ES-I3 (cell line): ENCODE measurements around the gene RPS21.

Source experiments
- H3K36me3 ChIP-seq: 2 replicates; pipeline ENCODE4 v1.6.1; 2013; ENCODE audit warnings: mild to moderate bottlenecking, low read length, control low read depth, moderate library complexity; ENCODE audit not compliant: insufficient read depth
- H3K4me1 ChIP-seq: 2 replicates; pipeline ENCODE4 v1.6.1; 2013; ENCODE audit warnings: mild to moderate bottlenecking, control low read depth, low read length; ENCODE audit not compliant: insufficient read depth
- H3K9ac ChIP-seq: 2 replicates; pipeline ENCODE4 v1.6.1; 2013; ENCODE audit warnings: low read depth, mild to moderate bottlenecking, low read length, moderate library complexity
- H3K9me3 ChIP-seq: 2 replicates; pipeline ENCODE4 v1.6.1; 2013; ENCODE audit warnings: mild to moderate bottlenecking, low read length, moderate library complexity; ENCODE audit not compliant: control insufficient read depth, insufficient read depth

The RPS21 gene

GRCh38 chr20:62389601-62390087 is 2.7 kb downstream of the RPS21 start:
- H3K4me1 ChIP-seq, result no peaks in the 10 kb centered on the region
- no peak overlapping the region for H3K9ac ChIP-seq
- peaks cover 14% of the 10 kb centered on the region for H3K36me3 ChIP-seq
- no peaks in the 10 kb centered on the region for H3K9me3 ChIP-seq

- no peaks in the 10 kb centered on the region for H3K4me1 ChIP-seq
- no peaks in the 10 kb centered on the region for H3K9me3 ChIP-seq
- no peak overlapping the region for H3K9ac ChIP-seq
- H3K36me3 ChIP-seq, result peaks cover 14% of the 10 kb centered on the region
These were observed 3.6 kb downstream of the RPS21 start for GRCh38 chr20:62390317-62391164.

GRCh38 chr20:62391165-62392076 is 4.5 kb downstream of the RPS21 start:
- no peaks in the 10 kb centered on the region for H3K9me3 ChIP-seq
- no peaks in the 10 kb centered on the region for H3K4me1 ChIP-seq
- no peak overlapping the region for H3K9ac ChIP-seq
- H3K36me3 ChIP-seq, result peaks cover 14% of the 10 kb centered on the region

- H3K9me3 ChIP-seq, result no peaks in the 10 kb centered on the region
- no peaks in the 10 kb centered on the region for H3K4me1 ChIP-seq
- H3K9ac ChIP-seq, result no peak overlapping the region
- peaks cover 14% of the 10 kb centered on the region for H3K36me3 ChIP-seq
These were observed 5.1 kb downstream of the RPS21 start for GRCh38 chr20:62392077-62392418.

- H3K9me3 ChIP-seq, result no peaks in the 10 kb centered on the region
- no peaks in the 10 kb centered on the region for H3K4me1 ChIP-seq
- peaks cover 14% of the 10 kb centered on the region for H3K36me3 ChIP-seq
- no peak overlapping the region for H3K9ac ChIP-seq
These were observed 5.9 kb downstream of the RPS21 start for GRCh38 chr20:62392621-62393334.

GRCh38 chr20:62393335-62393665 is 6.4 kb downstream of the RPS21 start:
- no peak overlapping the region for H3K9ac ChIP-seq
- peaks cover 9% of the 10 kb centered on the region for H3K36me3 ChIP-seq
- H3K9me3 ChIP-seq, result no peaks in the 10 kb centered on the region
- no peaks in the 10 kb centered on the region for H3K4me1 ChIP-seq

- Histone ChIP-seq H3K4me1 (no peaks in the 10 kb centered on the region), H3K9ac (no peak overlapping the region), H3K36me3 (peaks cover 3% of the 10 kb centered on the region), H3K9me3 (no peaks in the 10 kb centered on the region)
These were observed 6.9 kb downstream of the RPS21 start for GRCh38 chr20:62393830-62394229.

GRCh38 chr20:62394248-62395245 is 7.6 kb downstream of the RPS21 start:
- H3K36me3 ChIP-seq, result no peaks in the 10 kb centered on the region; the same call in 1 of the 2 replicates
- no peaks in the 10 kb centered on the region for H3K9me3 ChIP-seq
- no peaks in the 10 kb centered on the region for H3K4me1 ChIP-seq
- no peak overlapping the region for H3K9ac ChIP-seq

GRCh38 chr20:62395311-62396242 is 8.7 kb downstream of the RPS21 start:
- H3K9ac ChIP-seq, result no peak overlapping the region
- no peaks in the 10 kb centered on the region for H3K4me1 ChIP-seq
- no peaks in the 10 kb centered on the region; the same call in 1 of the 2 replicates for H3K36me3 ChIP-seq
- H3K9me3 ChIP-seq, result no peaks in the 10 kb centered on the region

- Histone ChIP-seq H3K36me3 (no peaks in the 10 kb centered on the region), H3K4me1 (no peaks in the 10 kb centered on the region), H3K9me3 (no peaks in the 10 kb centered on the region), H3K9ac (no peak overlapping the region)
These were observed 9.7 kb downstream of the RPS21 start for GRCh38 chr20:62396367-62397239.

GRCh38 chr20:62398120-62398821 is 11.4 kb downstream of the RPS21 start:
- H3K36me3 ChIP-seq, result no peaks in the 10 kb centered on the region
- no peak overlapping the region for H3K9ac ChIP-seq
- H3K9me3 ChIP-seq, result no peaks in the 10 kb centered on the region
- H3K4me1 ChIP-seq, result no peaks in the 10 kb centered on the region
